Colonic mucosa (tissue), 4 donors: ENCODE results near the gene CD58. TPM values are rescaled to one million over a fixed set of nuclear protein-coding genes. Genes with fewer than 3 reads are reported as not detected.

ENCODE experiments used
- DNase-seq: peaks from one replicate; pipeline ENCODE4 v3.0.0-alpha.2; 2020
- H3K27ac ChIP-seq: fragments of 200-600 bp; one replicate; pipeline ENCODE4 v1.8.0; 2021
- H3K27me3 ChIP-seq: fragments of 200-600 bp; one replicate; pipeline ENCODE4 v1.8.0; 2021
- H3K36me3 ChIP-seq: fragments of 200-600 bp; one replicate; pipeline ENCODE4 v1.8.0; 2021
- H3K4me1 ChIP-seq: fragments of 200-600 bp; one replicate; pipeline ENCODE4 v1.8.0; 2021; ENCODE audit warnings: mild to moderate bottlenecking
- H3K4me3 ChIP-seq: fragments of 200-600 bp; one replicate; pipeline ENCODE4 v1.8.0; 2021
- H3K9ac ChIP-seq, 2 donors: one replicate each; pipeline ENCODE4 v1.7.0; 2013; ENCODE audit warnings: control low read depth in 2 of 2, low read depth in 2 of 2, low read length in 2 of 2
- H3K9me3 ChIP-seq: fragments of 200-600 bp; one replicate; pipeline ENCODE4 v1.8.0; 2021
- intact Hi-C: fragments of 100-400 bp; cut with DNase I; formaldehyde crosslinking; loops from one replicate; pipeline ENCODE4 v1.14.1; 2022
- total RNA-seq, 2 donors: library from RNA; stranded (reverse); fragmentation: NEBNext Ultra II Directional in 1 of 2; extraction: Animal tissue kit (Norgen Biotek cat#: 25700) in 1 of 2; gene quantifications; one replicate each; pipeline ENCODE4 v1.2.1, GENCODE V29; 2021
- TF ChIP-seq, protein P1 (sequence below): fragments of 200-600 bp; IDR thresholded peaks from one replicate; pipeline ENCODE4 v1.8.0; 2022; ENCODE audit warnings: antibody characterized with exemption, mild to moderate bottlenecking
- donor health status: healthy.
- donor health status: DM: no; HTN: no; CAD: no.
- donor health status: DM: no; HTN: no; CAD: no.

The CD58 gene
- total RNA-seq, 2 donors from 2014 or later, result 16.1 to 25.9 TPM

DNA sequence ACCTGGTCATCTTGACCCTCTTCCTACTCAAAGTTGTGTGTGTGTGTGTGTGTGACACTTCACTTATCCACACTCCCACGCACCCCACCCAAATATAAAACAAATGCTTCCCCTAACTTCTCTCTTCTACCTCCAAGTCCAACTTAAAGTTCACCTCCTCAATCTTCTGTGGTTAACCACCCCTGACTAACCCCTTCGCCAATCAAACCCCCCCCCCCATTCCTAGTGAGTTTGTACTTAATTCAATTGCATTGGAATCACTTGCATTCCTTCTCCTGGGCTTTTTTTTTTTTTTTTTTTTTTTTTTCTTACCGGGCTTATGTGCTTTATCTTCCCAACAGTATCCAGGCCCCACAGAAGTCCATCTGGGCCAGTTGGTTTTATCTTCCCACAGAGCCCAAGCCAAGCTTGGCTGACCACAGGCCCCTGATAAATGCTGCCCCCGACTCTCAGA is 78.4 kb downstream of the CD58 start:
- no peak overlapping the region for H3K27ac ChIP-seq
- peaks cover 7% of the 10 kb centered on the region for H3K4me1 ChIP-seq
- no peaks in the 10 kb centered on the region for H3K36me3 ChIP-seq
- H3K9me3 ChIP-seq, result no peaks in the 10 kb centered on the region
- H3K27me3 ChIP-seq, result no peaks in the 10 kb centered on the region
- intact Hi-C loops, result no loop called here
- no peak overlapping the region for H3K9ac ChIP-seq
- DNase-seq, result no peak
- TF ChIP-seq, protein P1, sequence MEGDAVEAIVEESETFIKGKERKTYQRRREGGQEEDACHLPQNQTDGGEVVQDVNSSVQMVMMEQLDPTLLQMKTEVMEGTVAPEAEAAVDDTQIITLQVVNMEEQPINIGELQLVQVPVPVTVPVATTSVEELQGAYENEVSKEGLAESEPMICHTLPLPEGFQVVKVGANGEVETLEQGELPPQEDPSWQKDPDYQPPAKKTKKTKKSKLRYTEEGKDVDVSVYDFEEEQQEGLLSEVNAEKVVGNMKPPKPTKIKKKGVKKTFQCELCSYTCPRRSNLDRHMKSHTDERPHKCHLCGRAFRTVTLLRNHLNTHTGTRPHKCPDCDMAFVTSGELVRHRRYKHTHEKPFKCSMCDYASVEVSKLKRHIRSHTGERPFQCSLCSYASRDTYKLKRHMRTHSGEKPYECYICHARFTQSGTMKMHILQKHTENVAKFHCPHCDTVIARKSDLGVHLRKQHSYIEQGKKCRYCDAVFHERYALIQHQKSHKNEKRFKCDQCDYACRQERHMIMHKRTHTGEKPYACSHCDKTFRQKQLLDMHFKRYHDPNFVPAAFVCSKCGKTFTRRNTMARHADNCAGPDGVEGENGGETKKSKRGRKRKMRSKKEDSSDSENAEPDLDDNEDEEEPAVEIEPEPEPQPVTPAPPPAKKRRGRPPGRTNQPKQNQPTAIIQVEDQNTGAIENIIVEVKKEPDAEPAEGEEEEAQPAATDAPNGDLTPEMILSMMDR, result no peak
- no peak overlapping the region for H3K4me3 ChIP-seq

DNA sequence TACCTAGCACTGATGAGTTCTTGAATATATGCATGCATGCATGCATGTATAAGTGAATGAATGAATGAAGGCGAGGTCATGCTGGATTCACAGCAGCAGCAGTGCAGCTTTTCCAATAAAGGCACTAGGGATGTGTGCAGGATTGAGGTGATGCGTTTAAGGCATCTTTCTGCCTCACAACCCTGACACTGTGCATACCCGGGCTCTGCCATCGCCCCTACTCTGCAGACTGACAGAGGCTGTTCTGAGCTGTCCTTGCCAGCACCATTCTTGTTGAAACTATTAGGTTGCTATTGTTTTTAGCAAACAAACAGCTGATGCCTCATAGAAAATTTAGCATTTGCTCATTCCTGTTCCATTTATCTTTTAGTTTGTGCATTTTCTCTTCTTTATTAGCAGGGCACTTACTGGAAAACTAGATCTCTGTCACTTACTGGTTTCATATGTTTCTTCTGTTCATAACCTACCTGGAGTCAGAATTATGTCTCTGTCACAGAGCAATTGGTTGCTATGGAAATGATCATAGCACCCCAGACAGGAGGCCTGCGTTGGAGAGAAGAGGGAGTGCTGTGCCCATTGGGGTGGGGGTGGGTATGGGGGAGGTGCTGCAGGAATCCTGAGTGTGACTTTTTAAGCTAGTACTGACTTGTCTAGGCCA is 79.0 kb downstream of the CD58 start:
- Histone ChIP-seq H3K4me3 (no peak overlapping the region), H3K36me3 (no peaks in the 10 kb centered on the region), H3K4me1 (peaks cover 7% of the 10 kb centered on the region), H3K9ac (no peak overlapping the region), H3K9me3 (no peaks in the 10 kb centered on the region), H3K27ac (no peak overlapping the region), H3K27me3 (no peaks in the 10 kb centered on the region)
- intact Hi-C loops, result no loop called here
- TF ChIP-seq, protein P1, result no peak
- no peak for DNase-seq

DNA sequence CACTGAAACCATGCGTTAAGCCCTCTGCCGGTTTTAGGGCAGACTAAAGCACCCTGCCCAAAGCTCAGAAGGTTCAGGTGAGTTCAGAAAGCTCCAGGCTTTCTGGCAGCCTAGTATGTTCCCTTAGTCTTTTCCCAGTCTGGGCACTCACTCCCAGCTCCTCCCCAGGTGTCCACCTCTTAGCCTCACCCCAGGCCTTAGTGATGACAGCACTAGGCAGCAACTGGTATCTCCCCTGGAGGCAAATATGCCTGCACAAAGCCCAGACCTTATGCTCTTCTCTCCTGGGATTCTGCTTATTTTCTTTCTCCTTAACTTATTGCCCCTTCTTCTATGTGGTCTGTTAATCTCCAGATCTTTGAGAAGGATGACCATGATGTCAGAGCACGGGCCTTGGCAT is 80.2 kb downstream of the CD58 start:
- no peaks in the 10 kb centered on the region for H3K9me3 ChIP-seq
- intact Hi-C loops, result no loop called here
- H3K9ac ChIP-seq, result no peak overlapping the region
- H3K4me1 ChIP-seq, result peaks cover 7% of the 10 kb centered on the region
- H3K36me3 ChIP-seq, result no peaks in the 10 kb centered on the region
- TF ChIP-seq, protein P1, result no peak
- no peak overlapping the region for H3K4me3 ChIP-seq
- H3K27ac ChIP-seq, result no peak overlapping the region
- H3K27me3 ChIP-seq, result no peaks in the 10 kb centered on the region
- DNase-seq, result no peak

DNA sequence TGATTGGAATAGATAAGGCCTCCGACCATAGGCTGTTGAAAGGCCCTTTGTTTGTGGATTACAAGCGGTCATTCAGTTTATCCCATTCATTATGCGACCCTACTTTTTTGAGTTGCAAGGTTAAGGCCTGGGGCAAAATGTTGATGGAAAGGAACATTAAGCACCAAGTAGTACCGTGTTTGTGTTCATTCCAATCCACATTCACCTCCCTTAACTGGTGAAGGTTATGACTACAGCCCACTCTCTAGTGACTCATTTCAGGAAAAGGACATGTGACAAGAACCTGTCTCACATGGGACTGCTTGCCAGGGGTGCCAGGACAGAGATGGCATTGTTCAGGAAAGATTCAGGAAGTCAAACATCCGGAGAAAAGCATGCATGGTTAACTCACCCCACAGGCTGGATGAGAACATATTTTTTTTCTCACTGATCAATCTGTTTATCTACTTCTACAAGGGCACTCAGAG is 81.6 kb downstream of the CD58 start:
- no peak overlapping the region for H3K4me3 ChIP-seq
- peaks cover 7% of the 10 kb centered on the region for H3K4me1 ChIP-seq
- intact Hi-C loops, result loop anchor here (5.0 kb wide), 1 partner anchor 127 kb away; no protein-coding TSS in a partner anchor
- TF ChIP-seq, protein P1, result no peak
- peak overlapping the region; percentile 54 for H3K27ac ChIP-seq
- DNase-seq, result peak; percentile 69
- H3K9ac ChIP-seq, result peak overlapping the region in 1 of 2 donors; percentile 23
- H3K9me3 ChIP-seq, result no peaks in the 10 kb centered on the region
- H3K27me3 ChIP-seq, result no peaks in the 10 kb centered on the region
- H3K36me3 ChIP-seq, result no peaks in the 10 kb centered on the region

DNA sequence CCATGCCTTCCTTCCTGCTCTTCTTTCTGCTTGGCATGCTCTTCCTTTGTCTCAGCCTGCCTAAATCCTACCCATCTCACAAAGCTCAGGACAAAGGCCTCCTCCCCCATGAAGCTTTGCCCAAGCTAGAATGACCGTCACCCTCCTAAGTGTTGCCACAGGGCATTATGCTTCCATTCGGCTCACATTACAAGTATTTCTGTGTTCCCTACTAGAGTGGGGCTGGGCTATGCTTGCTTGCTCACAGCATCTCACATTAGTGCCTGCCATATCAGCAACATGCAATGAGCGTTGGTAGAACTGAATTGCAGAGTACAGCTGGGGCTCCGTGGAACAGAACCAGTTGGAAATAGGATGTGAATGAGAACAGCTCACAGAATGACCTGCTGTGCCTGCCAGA is 82.8 kb downstream of the CD58 start:
- no peak overlapping the region for H3K4me3 ChIP-seq
- intact Hi-C loops, result loop anchor here (5.0 kb wide), 1 partner anchor 126 kb away; no protein-coding TSS in a partner anchor
- H3K27ac ChIP-seq, result no peak overlapping the region
- H3K4me1 ChIP-seq, result peaks cover 7% of the 10 kb centered on the region
- H3K27me3 ChIP-seq, result no peaks in the 10 kb centered on the region
- no peaks in the 10 kb centered on the region for H3K9me3 ChIP-seq
- H3K9ac ChIP-seq, result no peak overlapping the region
- no peaks in the 10 kb centered on the region for H3K36me3 ChIP-seq
- TF ChIP-seq, protein P1, result no peak
- no peak for DNase-seq
